GM23338 (cell line): ENCODE measurements around the gene PTPN12. TPM values are rescaled to one million over a fixed set of nuclear protein-coding genes. Genes with fewer than 3 reads are reported as not detected.

Source experiments
- ATAC-seq: fragments of 200-7000 bp; cut with Tn5 transposase; 3 replicates; pipeline ENCODE4 v1.9.1; 2020
- DNase-seq: peaks from one replicate; pipeline ENCODE4 v3.0.0-alpha.2; 2015; ENCODE audit warnings: low spot score
- H2AFZ ChIP-seq: fragments of 200-600 bp; sonication (generic); 2 replicates; pipeline ENCODE4 v1.8.0; 2016; ENCODE audit warnings: antibody characterized with exemption, mild to moderate bottlenecking, moderate library complexity
- H3F3A ChIP-seq: fragments of 200-600 bp; sonication (generic); replicated peaks from 2 replicates; pipeline ENCODE4 v1.8.0; 2017; ENCODE audit warnings: antibody characterized with exemption, mixed run types, low read depth
- H3K27ac ChIP-seq: fragments of 200-600 bp; sonication (generic); 2 replicates; pipeline ENCODE4 v1.6.1; 2016; ENCODE audit warnings: low read depth
- H3K27me3 ChIP-seq: fragments of 200-600 bp; sonication (generic); 2 replicates; pipeline ENCODE4 v1.8.0; 2016; ENCODE audit warnings: mild to moderate bottlenecking, mixed run types, moderate library complexity; ENCODE audit not compliant: insufficient read depth
- H3K36me3 ChIP-seq: fragments of 200-600 bp; sonication (generic); 2 replicates; pipeline ENCODE4 v1.8.0; 2016; ENCODE audit warnings: mild to moderate bottlenecking; ENCODE audit not compliant: insufficient read depth
- H3K4me1 ChIP-seq: fragments of 200-600 bp; sonication (generic); 2 replicates; pipeline ENCODE4 v1.8.0; 2016; ENCODE audit warnings: mild to moderate bottlenecking, moderate library complexity; ENCODE audit not compliant: insufficient read depth
- H3K4me2 ChIP-seq: fragments of 200-600 bp; sonication (generic); 2 replicates; pipeline ENCODE4 v1.7.1; 2017; ENCODE audit warnings: mixed run types
- H3K4me3 ChIP-seq: fragments of 200-600 bp; sonication (generic); 2 replicates; pipeline ENCODE4 v1.6.1; 2016; ENCODE audit warnings: mixed run types
- H3K79me2 ChIP-seq: fragments of 200-600 bp; sonication (generic); replicated peaks from 2 replicates; pipeline ENCODE4 v1.8.0; 2017; ENCODE audit warnings: mild to moderate bottlenecking; ENCODE audit not compliant: insufficient read depth
- H3K9me2 ChIP-seq: fragments of 200-600 bp; sonication (generic); 2 replicates; pipeline ENCODE4 v1.8.0; 2017; ENCODE audit not compliant: insufficient read depth
- H4K20me1 ChIP-seq: fragments of 200-600 bp; sonication (generic); replicated peaks from 2 replicates; pipeline ENCODE4 v1.8.0; 2017; ENCODE audit warnings: mild to moderate bottlenecking; ENCODE audit not compliant: insufficient read depth
- H3K27ac Mint-ChIP-seq: 2 replicates; pipeline ENCODE4 v1.8.0; 2020; ENCODE audit warnings: inconsistent platforms, mild to moderate bottlenecking, moderate library complexity, mixed read lengths
- H3K27me3 Mint-ChIP-seq: 3 replicates; pipeline ENCODE4 v1.8.0; 2022; ENCODE audit warnings: low read depth, mild to moderate bottlenecking, moderate library complexity, mixed read lengths, inconsistent platforms; ENCODE audit not compliant: insufficient read depth, poor library complexity
- H3K36me3 Mint-ChIP-seq: 3 replicates; pipeline ENCODE4 v1.8.0; 2021; ENCODE audit warnings: low read depth, mild to moderate bottlenecking, inconsistent platforms, moderate library complexity, mixed read lengths
- H3K4me1 Mint-ChIP-seq: 3 replicates; pipeline ENCODE4 v1.8.0; 2020; ENCODE audit warnings: mild to moderate bottlenecking, inconsistent platforms, mixed read lengths
- H3K4me3 Mint-ChIP-seq: 3 replicates; pipeline ENCODE4 v1.8.0; 2021; ENCODE audit warnings: moderate library complexity, mild to moderate bottlenecking, inconsistent platforms, mixed read lengths
- H3K9me3 Mint-ChIP-seq: 3 replicates; pipeline ENCODE4 v1.8.0; 2020; ENCODE audit warnings: moderate library complexity, mild to moderate bottlenecking, inconsistent platforms, mixed read lengths
- CREB1 ChIP-seq: fragments of 250-450 bp; sonication (Bioruptor Pico); IDR thresholded peaks from 2 replicates; pipeline ENCODE4 v1.5.0; 2020; ENCODE audit warnings: low read depth, mild to moderate bottlenecking, moderate library complexity
- EZH2phosphoT487 ChIP-seq: fragments of 200-600 bp; sonication (generic); IDR thresholded peaks from one replicate; pipeline ENCODE4 v1.8.1; 2018; ENCODE audit warnings: antibody characterized with exemption; ENCODE audit not compliant: unreplicated experiment
- JUNB ChIP-seq: IDR thresholded peaks from one replicate; pipeline ENCODE4 v1.6.1; 2016; ENCODE audit warnings: antibody characterized with exemption; ENCODE audit not compliant: unreplicated experiment
- ZNF331 ChIP-seq: fragments of 250-450 bp; sonication (Bioruptor Pico); IDR thresholded peaks from 2 replicates; pipeline ENCODE4 v1.5.0; 2020; ENCODE audit warnings: low read depth, mild to moderate bottlenecking, moderate library complexity
- polyA plus RNA-seq: library from polyadenylated mRNA; unstranded; fragments of >200 nt; fragmentation: Nextera tagmentation; extraction: Ambion mirVana; gene quantifications from 2 replicates; pipeline ENCODE4 v1.2.1, GENCODE V29; 2016
- total RNA-seq: library from RNA; depleted of rRNA; stranded (reverse); fragments of >200 nt; shearing (Covaris generic); gene quantifications from 2 replicates; pipeline ENCODE4 v1.2.3, GENCODE V29; 2014
- TF ChIP-seq, protein P1 (sequence below): IDR thresholded peaks from 2 replicates; pipeline ENCODE4 v1.6.1; 2016; ENCODE audit warnings: antibody characterized with exemption
- TF ChIP-seq, protein P2 (sequence below): IDR thresholded peaks from one replicate; pipeline ENCODE4 v1.6.1; 2018; ENCODE audit warnings: antibody characterized with exemption; ENCODE audit not compliant: unreplicated experiment
- TF ChIP-seq, protein P3 (sequence below): fragments of 250-450 bp; sonication (Bioruptor Pico); IDR thresholded peaks from 2 replicates; pipeline ENCODE4 v1.5.0; 2020; ENCODE audit warnings: mild to moderate bottlenecking, moderate library complexity
- TF ChIP-seq, protein P4 (sequence below), 2 experiments: fragments of 200-600 bp in 1 of 2; sonication (generic) in 1 of 2; conservative IDR thresholded peaks; 2 replicates each; pipeline versions ENCODE4 v1.5.1 to v1.6.1; 2016 to 2017; ENCODE audit warnings: antibody characterized with exemption in 2 of 2, low read depth in 2 of 2, mild to moderate bottlenecking in 2 of 2, moderate library complexity in 1 of 2

Gene PTPN12
- total and polyA plus RNA-seq, 2 experiments from 2014 or later, result 58.8 to 187 TPM

DNA sequence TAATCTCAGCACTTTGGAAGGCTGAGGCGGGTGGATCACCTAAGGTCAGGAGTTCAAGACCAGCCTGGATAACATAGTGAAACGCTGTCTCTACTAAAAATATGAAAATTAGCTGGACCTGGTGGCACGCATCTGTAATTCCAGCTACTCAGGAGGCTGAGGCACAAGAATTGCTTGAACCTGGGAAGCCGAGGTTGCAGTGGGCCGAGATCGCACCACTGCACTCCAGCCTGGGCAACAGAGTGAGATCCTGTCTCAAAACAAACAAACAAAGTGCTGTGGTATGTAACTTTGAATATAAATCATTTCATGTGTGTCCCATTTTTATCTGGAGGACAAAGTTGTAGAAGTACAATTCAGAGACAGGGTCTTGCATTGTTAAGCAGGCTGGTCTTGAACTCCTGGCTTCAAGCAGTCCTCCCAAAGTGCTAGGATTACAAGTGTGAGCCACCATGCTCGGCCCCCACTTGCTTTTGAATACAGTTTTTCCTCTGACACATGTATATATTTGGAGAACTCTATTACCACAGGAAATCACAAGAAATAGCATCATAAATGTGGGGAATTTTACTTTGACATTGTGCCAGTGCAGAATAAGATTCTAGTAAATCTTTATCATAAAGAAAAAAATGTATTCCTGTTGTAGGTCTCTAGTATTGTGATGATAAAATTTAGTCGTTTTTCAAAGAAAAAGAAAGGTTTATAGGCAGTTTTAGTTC lies 32.6 kb downstream of the PTPN12 start:
- peaks cover 38% of the 10 kb centered on the region; the same call in 2 of the 3 replicates for H3K36me3 Mint-ChIP-seq
- H3K27ac ChIP-seq, result no peak overlapping the region

More for the DNA sequence above, 32.6 kb downstream of the PTPN12 start:
- Histone ChIP-seq H3K79me2 (peaks cover 100% of the 10 kb centered on the region), H3K4me2 (no peak overlapping the region), H3K4me3 (no peak overlapping the region), H3K9me2 (no peaks in the 10 kb centered on the region), H3K36me3 (peaks cover 20% of the 10 kb centered on the region), H2AFZ (no peak overlapping the region), H4K20me1 (peaks cover 48% of the 10 kb centered on the region), H3F3A (no peaks in the 10 kb centered on the region), H3K4me1 (peaks cover 37% of the 10 kb centered on the region), H3K27me3 (no peaks in the 10 kb centered on the region)
- Mint-ChIP-seq H3K27ac (no peak overlapping the region), H3K4me3 (no peak overlapping the region), H3K4me1 (peaks cover 27% of the 10 kb centered on the region), H3K27me3 (peaks cover 2% of the 10 kb centered on the region), H3K9me3 (no peaks in the 10 kb centered on the region)
- ATAC-seq (no peak), DNase-seq (no peak)
- TF ChIP-seq EZH2phosphoT487 (no peak), JUNB (no peak), CREB1 (no peak), ZNF331 (no peak)
- TF ChIP-seq, protein P1, sequence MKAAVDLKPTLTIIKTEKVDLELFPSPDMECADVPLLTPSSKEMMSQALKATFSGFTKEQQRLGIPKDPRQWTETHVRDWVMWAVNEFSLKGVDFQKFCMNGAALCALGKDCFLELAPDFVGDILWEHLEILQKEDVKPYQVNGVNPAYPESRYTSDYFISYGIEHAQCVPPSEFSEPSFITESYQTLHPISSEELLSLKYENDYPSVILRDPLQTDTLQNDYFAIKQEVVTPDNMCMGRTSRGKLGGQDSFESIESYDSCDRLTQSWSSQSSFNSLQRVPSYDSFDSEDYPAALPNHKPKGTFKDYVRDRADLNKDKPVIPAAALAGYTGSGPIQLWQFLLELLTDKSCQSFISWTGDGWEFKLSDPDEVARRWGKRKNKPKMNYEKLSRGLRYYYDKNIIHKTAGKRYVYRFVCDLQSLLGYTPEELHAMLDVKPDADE, result no peak
- TF ChIP-seq, protein P2, sequence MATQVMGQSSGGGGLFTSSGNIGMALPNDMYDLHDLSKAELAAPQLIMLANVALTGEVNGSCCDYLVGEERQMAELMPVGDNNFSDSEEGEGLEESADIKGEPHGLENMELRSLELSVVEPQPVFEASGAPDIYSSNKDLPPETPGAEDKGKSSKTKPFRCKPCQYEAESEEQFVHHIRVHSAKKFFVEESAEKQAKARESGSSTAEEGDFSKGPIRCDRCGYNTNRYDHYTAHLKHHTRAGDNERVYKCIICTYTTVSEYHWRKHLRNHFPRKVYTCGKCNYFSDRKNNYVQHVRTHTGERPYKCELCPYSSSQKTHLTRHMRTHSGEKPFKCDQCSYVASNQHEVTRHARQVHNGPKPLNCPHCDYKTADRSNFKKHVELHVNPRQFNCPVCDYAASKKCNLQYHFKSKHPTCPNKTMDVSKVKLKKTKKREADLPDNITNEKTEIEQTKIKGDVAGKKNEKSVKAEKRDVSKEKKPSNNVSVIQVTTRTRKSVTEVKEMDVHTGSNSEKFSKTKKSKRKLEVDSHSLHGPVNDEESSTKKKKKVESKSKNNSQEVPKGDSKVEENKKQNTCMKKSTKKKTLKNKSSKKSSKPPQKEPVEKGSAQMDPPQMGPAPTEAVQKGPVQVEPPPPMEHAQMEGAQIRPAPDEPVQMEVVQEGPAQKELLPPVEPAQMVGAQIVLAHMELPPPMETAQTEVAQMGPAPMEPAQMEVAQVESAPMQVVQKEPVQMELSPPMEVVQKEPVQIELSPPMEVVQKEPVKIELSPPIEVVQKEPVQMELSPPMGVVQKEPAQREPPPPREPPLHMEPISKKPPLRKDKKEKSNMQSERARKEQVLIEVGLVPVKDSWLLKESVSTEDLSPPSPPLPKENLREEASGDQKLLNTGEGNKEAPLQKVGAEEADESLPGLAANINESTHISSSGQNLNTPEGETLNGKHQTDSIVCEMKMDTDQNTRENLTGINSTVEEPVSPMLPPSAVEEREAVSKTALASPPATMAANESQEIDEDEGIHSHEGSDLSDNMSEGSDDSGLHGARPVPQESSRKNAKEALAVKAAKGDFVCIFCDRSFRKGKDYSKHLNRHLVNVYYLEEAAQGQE, result no peak
- TF ChIP-seq, protein P3, sequence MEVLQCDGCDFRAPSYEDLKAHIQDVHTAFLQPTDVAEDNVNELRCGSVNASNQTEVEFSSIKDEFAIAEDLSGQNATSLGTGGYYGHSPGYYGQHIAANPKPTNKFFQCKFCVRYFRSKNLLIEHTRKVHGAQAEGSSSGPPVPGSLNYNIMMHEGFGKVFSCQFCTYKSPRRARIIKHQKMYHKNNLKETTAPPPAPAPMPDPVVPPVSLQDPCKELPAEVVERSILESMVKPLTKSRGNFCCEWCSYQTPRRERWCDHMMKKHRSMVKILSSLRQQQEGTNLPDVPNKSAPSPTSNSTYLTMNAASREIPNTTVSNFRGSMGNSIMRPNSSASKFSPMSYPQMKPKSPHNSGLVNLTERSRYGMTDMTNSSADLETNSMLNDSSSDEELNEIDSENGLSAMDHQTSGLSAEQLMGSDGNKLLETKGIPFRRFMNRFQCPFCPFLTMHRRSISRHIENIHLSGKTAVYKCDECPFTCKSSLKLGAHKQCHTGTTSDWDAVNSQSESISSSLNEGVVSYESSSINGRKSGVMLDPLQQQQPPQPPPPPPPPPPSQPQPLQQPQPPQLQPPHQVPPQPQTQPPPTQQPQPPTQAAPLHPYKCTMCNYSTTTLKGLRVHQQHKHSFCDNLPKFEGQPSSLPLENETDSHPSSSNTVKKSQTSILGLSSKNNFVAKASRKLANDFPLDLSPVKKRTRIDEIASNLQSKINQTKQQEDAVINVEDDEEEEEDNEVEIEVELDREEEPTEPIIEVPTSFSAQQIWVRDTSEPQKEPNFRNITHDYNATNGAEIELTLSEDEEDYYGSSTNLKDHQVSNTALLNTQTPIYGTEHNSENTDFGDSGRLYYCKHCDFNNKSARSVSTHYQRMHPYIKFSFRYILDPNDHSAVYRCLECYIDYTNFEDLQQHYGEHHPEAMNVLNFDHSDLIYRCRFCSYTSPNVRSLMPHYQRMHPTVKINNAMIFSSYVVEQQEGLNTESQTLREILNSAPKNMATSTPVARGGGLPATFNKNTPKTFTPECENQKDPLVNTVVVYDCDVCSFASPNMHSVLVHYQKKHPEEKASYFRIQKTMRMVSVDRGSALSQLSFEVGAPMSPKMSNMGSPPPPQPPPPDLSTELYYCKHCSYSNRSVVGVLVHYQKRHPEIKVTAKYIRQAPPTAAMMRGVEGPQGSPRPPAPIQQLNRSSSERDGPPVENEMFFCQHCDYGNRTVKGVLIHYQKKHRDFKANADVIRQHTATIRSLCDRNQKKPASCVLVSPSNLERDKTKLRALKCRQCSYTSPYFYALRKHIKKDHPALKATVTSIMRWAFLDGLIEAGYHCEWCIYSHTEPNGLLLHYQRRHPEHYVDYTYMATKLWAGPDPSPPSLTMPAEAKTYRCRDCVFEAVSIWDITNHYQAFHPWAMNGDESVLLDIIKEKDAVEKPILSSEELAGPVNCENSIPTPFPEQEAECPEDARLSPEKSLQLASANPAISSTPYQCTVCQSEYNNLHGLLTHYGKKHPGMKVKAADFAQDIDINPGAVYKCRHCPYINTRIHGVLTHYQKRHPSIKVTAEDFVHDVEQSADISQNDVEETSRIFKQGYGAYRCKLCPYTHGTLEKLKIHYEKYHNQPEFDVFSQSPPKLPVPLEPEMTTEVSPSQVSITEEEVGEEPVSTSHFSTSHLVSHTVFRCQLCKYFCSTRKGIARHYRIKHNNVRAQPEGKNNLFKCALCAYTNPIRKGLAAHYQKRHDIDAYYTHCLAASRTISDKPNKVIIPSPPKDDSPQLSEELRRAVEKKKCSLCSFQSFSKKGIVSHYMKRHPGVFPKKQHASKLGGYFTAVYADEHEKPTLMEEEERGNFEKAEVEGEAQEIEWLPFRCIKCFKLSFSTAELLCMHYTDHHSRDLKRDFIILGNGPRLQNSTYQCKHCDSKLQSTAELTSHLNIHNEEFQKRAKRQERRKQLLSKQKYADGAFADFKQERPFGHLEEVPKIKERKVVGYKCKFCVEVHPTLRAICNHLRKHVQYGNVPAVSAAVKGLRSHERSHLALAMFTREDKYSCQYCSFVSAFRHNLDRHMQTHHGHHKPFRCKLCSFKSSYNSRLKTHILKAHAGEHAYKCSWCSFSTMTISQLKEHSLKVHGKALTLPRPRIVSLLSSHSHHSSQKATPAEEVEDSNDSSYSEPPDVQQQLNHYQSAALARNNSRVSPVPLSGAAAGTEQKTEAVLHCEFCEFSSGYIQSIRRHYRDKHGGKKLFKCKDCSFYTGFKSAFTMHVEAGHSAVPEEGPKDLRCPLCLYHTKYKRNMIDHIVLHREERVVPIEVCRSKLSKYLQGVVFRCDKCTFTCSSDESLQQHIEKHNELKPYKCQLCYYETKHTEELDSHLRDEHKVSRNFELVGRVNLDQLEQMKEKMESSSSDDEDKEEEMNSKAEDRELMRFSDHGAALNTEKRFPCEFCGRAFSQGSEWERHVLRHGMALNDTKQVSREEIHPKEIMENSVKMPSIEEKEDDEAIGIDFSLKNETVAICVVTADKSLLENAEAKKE (CRISPR knock-in tag), result no peak
- TF ChIP-seq, protein P4, sequence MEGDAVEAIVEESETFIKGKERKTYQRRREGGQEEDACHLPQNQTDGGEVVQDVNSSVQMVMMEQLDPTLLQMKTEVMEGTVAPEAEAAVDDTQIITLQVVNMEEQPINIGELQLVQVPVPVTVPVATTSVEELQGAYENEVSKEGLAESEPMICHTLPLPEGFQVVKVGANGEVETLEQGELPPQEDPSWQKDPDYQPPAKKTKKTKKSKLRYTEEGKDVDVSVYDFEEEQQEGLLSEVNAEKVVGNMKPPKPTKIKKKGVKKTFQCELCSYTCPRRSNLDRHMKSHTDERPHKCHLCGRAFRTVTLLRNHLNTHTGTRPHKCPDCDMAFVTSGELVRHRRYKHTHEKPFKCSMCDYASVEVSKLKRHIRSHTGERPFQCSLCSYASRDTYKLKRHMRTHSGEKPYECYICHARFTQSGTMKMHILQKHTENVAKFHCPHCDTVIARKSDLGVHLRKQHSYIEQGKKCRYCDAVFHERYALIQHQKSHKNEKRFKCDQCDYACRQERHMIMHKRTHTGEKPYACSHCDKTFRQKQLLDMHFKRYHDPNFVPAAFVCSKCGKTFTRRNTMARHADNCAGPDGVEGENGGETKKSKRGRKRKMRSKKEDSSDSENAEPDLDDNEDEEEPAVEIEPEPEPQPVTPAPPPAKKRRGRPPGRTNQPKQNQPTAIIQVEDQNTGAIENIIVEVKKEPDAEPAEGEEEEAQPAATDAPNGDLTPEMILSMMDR (conservative IDR thresholded peaks at IDR 0.05; ENCODE audit: low read depth in 2 of 2), result no peak
